CD4-positive, alpha-beta T cell treated with Interleukin-4 for 1 hour (primary cell): Measurements from ENCODE around the gene RERE.
A peak's percentile ranks its signal among the peaks of the same experiment; 100 is the strongest.

Experiments
- DNase-seq, 2 donors: peaks; one replicate each; pipeline ENCODE4 v3.0.0-alpha.2; 2020 to 2022

Gene RERE

GRCh38 chr1:8357329-8358101, 459.9 kb downstream of the RERE start:
- DNase-seq: no peak

GRCh38 chr1:8356256-8357209, 460.9 kb downstream of the RERE start:
- no peak for DNase-seq

GRCh38 chr1:8355439-8356255, 461.8 kb downstream of the RERE start:
- no peak for DNase-seq

- DNase-seq: no peak
Observed at GRCh38 chr1:8354038-8354437, 463.4 kb downstream of the RERE start.

GRCh38 chr1:8352886-8353785, 464.3 kb downstream of the RERE start:
- no peak for DNase-seq

- DNase-seq: no peak
Observed at GRCh38 chr1:8352471-8352845, 465.0 kb downstream of the RERE start.

- peak in 1 of 2 donors; percentile 10 for DNase-seq
Observed at GRCh38 chr1:8351693-8352470, 465.6 kb downstream of the RERE start.

GRCh38 chr1:8350914-8351684, 466.3 kb downstream of the RERE start:
- DNase-seq: no peak

GRCh38 chr1:8349961-8350360, 467.5 kb downstream of the RERE start:
- DNase-seq: no peak

- DNase-seq: no peak
Observed at GRCh38 chr1:8349473-8349865, 468.0 kb downstream of the RERE start.

- DNase-seq: peak; percentile 68 to 71
Observed at GRCh38 chr1:8348777-8349472, 468.5 kb downstream of the RERE start.

GRCh38 chr1:8348047-8348776, 469.2 kb downstream of the RERE start:
- DNase-seq: no peak

- DNase-seq: no peak
Observed at GRCh38 chr1:8347635-8348034, 469.8 kb downstream of the RERE start.

- DNase-seq: no peak
Observed at GRCh38 chr1:8345621-8346415, 471.6 kb downstream of the RERE start.

- no peak for DNase-seq
Observed at GRCh38 chr1:8344893-8345507, 472.4 kb downstream of the RERE start.

- DNase-seq: no peak
Observed at GRCh38 chr1:8343464-8344001, 473.9 kb downstream of the RERE start.

- DNase-seq: no peak
Observed at GRCh38 chr1:8343044-8343443, 474.4 kb downstream of the RERE start.
